GOT3 (cell line): ENCODE results near the gene CSHL1.
"Not testable (repeated sequence)": the region's sequence is repeated elsewhere in the genome, so short reads cannot be mapped to it uniquely, and the experiment has no call there.

Experiments
- DNase-seq: peaks from one replicate; lab custom pipeline; 2025; ENCODE audit warnings: mixed read lengths; lab: John Stamatoyannopoulos, UW

The CSHL1 gene

DNA sequence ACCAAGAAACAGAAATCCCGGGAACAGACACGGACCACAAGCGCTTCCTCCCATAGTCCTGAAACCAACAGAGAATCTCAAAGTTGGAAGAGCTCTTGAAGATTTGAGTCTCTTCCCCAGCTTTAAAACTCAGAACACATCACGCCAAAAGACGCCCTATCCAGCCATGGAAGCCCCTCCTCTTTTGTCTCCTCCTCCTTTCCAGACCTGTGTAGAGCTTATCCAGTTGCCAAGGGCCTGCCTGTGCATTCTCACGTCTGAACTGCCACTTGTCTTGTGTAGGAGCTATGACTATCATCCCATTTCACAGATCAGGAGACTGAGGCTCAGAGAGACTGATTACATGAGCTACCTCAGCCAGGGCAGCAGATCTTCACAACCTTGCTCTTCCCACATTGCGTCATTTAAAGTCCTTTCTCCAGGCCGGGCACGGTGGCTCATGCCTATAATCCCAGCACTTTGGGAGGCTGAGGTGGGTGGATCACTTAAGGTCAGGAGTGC is 28.4 kb downstream of the CSHL1 start:
- not testable (repeated sequence) for DNase-seq

- no peak for DNase-seq
Observed at GRCh38 chr17:63881935-63882601, 29.0 kb downstream of the CSHL1 start, which contains the start of gene GH2. Gene GH2 (minus strand): TSS chr17:63881944. CDS start chr17:63881801, 143 bp downstream.

DNA sequence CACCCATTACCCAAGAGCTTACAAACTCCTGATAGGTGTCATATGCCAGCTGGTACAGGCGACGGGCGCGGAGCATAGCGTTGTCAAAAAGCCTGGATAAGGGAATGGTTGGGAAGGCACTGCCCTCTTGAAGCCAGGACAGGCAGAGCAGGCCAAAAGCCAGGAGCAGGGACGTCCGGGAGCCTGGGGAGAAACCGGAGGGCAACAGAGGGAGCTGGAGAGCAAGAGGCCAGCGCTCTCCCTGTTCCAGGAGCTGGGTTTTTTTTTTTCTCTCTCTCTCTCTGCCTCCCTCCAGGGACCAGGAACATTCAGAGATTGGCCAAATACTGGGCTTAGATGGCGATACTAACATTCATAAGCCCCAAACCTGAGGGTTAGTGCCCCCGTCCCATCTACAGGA is 29.7 kb downstream of the CSHL1 start:
- DNase-seq, result not testable (repeated sequence)

DNA sequence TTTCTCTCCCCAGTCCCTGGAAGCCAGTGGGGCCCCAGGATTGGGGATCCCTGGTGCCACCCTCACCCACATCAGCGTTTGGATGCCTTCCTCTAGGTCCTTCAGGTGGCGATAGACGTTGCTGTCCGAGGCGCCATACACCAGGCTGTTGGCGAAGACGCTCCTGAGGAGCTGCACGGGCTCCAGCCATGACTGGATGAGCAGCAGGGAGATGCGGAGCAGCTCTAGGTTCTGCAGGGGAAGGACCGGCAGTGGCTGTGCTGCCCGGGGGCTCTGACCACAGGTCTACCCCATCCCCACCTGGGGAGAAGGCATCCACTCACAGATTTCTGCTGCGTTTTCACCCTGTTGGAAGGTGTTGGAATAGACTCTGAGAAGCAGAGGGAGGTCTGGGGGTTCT is 30.4 kb downstream of the CSHL1 start:
- no peak for DNase-seq

DNA sequence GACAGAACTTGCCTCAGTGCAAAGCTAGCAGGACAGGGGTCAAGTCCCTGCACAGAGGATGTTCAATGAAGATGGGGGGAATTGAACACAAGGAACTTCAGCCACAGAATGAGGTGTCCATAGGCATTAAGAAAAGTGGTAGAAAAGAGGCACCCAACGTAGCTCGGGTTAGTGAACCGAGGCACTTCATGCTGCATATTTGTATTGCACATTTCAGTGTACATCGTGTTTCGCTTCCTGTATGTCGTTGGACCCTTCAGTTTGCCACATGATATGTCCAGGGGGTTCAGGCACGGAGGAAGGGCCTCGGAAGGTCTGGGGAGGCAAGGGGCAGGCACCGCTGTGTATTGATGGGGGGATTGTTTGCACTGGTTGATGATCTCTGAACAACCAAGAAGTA is 32.6 kb downstream of the CSHL1 start:
- DNase-seq, result not testable (repeated sequence)

GRCh38 chr17:63874693-63875092 is 36.4 kb downstream of the CSHL1 start:
- DNase-seq, result not testable (repeated sequence)

- DNase-seq, result not testable (repeated sequence)
Observed at GRCh38 chr17:63874061-63874626, 36.9 kb downstream of the CSHL1 start.

GRCh38 chr17:63873577-63873976 is 37.5 kb downstream of the CSHL1 start, which contains the start of gene CSH2:
Gene CSH2 (minus strand): TSS chr17:63873677. CDS start chr17:63873614, 63 bp downstream.
- not testable (repeated sequence) for DNase-seq

- not testable (repeated sequence) for DNase-seq
Observed at GRCh38 chr17:63871646-63872365, 39.3 kb downstream of the CSHL1 start.

GRCh38 chr17:63870292-63870665 is 40.8 kb downstream of the CSHL1 start:
- DNase-seq, result not testable (repeated sequence)

- DNase-seq, result not testable (repeated sequence)
Observed at GRCh38 chr17:63869491-63870291, 41.4 kb downstream of the CSHL1 start.

DNA sequence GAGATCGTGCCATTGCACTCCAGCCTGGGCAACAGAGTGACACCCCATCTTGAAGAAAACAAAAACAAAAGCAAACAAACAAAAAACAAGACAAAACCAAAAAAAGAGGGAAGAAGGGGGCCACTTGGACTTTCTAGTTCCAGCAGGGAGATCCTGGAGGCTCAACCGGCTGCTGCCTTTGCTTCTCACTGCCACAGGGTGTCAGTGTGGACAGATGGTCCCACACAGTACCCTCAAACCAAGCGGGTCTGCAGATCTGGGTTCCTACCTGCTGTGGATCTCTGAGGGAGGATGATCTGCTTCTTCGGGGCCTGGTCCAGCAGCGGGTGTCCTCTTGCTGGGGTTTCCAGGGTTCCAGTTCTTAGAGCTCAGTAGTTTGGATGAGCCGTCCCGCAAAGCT is 44.4 kb downstream of the CSHL1 start:
- DNase-seq, result not testable (repeated sequence)
